SK-N-SH treated with all-trans-retinoic acid at 6 μM for 48 hours (cell line): ENCODE measurements around the gene ORAI2.

ENCODE experiments used
- PATZ1 ChIP-seq: fragments of 250-450 bp; sonication (Bioruptor Pico); IDR thresholded peaks from 2 replicates; pipeline ENCODE4 v1.8.0; 2020; ENCODE audit warnings: mild to moderate bottlenecking, moderate library complexity, borderline replicate concordance
- TCF4 ChIP-seq: fragments of 250-450 bp; sonication (Bioruptor Pico); IDR thresholded peaks from 2 replicates; pipeline ENCODE4 v1.8.0; 2021; ENCODE audit warnings: mild to moderate bottlenecking, moderate library complexity, borderline replicate concordance
- TOX ChIP-seq: fragments of 250-450 bp; sonication (Bioruptor Pico); IDR thresholded peaks from 2 replicates; pipeline ENCODE4 v1.8.0; 2021; ENCODE audit warnings: mild to moderate bottlenecking, moderate library complexity, borderline replicate concordance
- ZNF70 ChIP-seq: fragments of 450-650 bp; formaldehyde crosslinking; IDR thresholded peaks from 2 replicates; pipeline ENCODE4 v1.5.0; 2020; ENCODE audit warnings: mild to moderate bottlenecking, moderate library complexity

GRCh38 chr7:102472126-102473041, 39.0 kb downstream of the ORAI2 start:
- TF ChIP-seq TOX (no peak), TCF4 (CRISPR knock-in tag) (no peak), PATZ1 (CRISPR knock-in tag) (no peak), ZNF70 (CRISPR knock-in tag) (no peak)
